K562 (cell line): ENCODE results near the gene ZBED4. TPM values are rescaled to one million over a fixed set of nuclear protein-coding genes. Genes with fewer than 3 reads are reported as not detected.

Source experiments
- ATAC-seq: fragments of 200-7000 bp; cut with Tn5 transposase; 3 replicates; pipeline ENCODE4 v1.9.1; 2020; ENCODE audit warnings: moderate library complexity
- BruUV-seq: library from RNA; stranded (reverse); fragments of 400-500 nt; replicated peaks from 2 replicates; lab custom pipeline; 2021; lab: Mats Ljungman, UMichigan
- CTCF ChIA-PET: fragments of 300-600 bp; formaldehyde crosslinking; extraction: SDS; loops from one replicate; lab custom pipeline; 2021; ENCODE audit warnings: low intra/inter-chr PET ratio; lab: Yijun Ruan, JAX
- POLR2A ChIA-PET: fragments of 300-600, 350-650 bp; sonication (Branson Sonifier 250); formaldehyde crosslinking; extraction: SDS; loops from one replicate; lab custom pipeline; 2021; ENCODE audit warnings: antibody characterized with exemption, inconsistent platforms; lab: Yijun Ruan, JAX
- DNase-seq, 4 experiments: peaks; one replicate each; pipeline versions ENCODE4 v3.0.0 to v3.0.0-alpha.2; 2011 to 2018; ENCODE audit warnings: low spot score in 3 of 4, mixed read lengths in 3 of 4; ENCODE audit errors: extremely low read depth in 1 of 4
- FAIRE-seq: peaks from 2 replicates; lab custom pipeline; 2011; peaks lifted over from hg19 to GRCh38; lab: Jason Lieb, UNC
- H2AFZ ChIP-seq: 2 replicates; pipeline ENCODE4 v1.6.0; 2011; ENCODE audit warnings: low read depth, low read length, control low read depth, inconsistent platforms
- H3K27ac ChIP-seq: fragments of 200-600 bp; 3 replicates; pipeline ENCODE4 v1.8.0; 2011; ENCODE audit warnings: low read depth, mild to moderate bottlenecking, control low read depth, inconsistent platforms, low read length, moderate library complexity, mixed read lengths; ENCODE audit errors: extremely low read depth
- H3K27me3 ChIP-seq, 2 experiments: fragments of 300-600 bp in 1 of 2; 2 replicates in 1 of 2; 3 replicates in 1 of 2; pipeline versions ENCODE4 v1.6.0 to v1.8.0; 2011; ENCODE audit warnings: inconsistent platforms in 2 of 2, low read length in 2 of 2, mild to moderate bottlenecking in 1 of 2, mixed read lengths in 1 of 2, moderate library complexity in 1 of 2; ENCODE audit not compliant: control insufficient read depth in 2 of 2, insufficient read depth in 2 of 2
- H3K36me3 ChIP-seq: fragments of 300-600 bp; 3 replicates; pipeline ENCODE4 v1.8.0; 2011; ENCODE audit warnings: mild to moderate bottlenecking, low read length, inconsistent platforms; ENCODE audit not compliant: control insufficient read depth, insufficient read depth
- H3K4me1 ChIP-seq, 2 experiments: fragments of 200-600 bp in 1 of 2; replicated peaks in 1 of 2; 2 replicates in 1 of 2; 3 replicates in 1 of 2; pipeline versions ENCODE4 v1.5.1 to v1.8.0; 2011; ENCODE audit warnings: inconsistent platforms in 2 of 2, low read length in 2 of 2, mild to moderate bottlenecking in 1 of 2, mixed read lengths in 1 of 2, moderate library complexity in 1 of 2; ENCODE audit not compliant: control insufficient read depth in 2 of 2, insufficient read depth in 2 of 2
- H3K4me2 ChIP-seq: 2 replicates; pipeline ENCODE4 v1.6.1; 2011; ENCODE audit warnings: low read length, control low read depth, inconsistent platforms, mixed read lengths; ENCODE audit not compliant: insufficient read depth
- H3K4me3 ChIP-seq: fragments of 200-600 bp; sonication (generic), shearing (Covaris generic); 2 replicates; pipeline ENCODE4 v1.5.1; 2016; ENCODE audit warnings: control low read depth, inconsistent platforms
- H3K79me2 ChIP-seq: fragments of 200-600 bp; 3 replicates; pipeline ENCODE4 v1.8.0; 2011; ENCODE audit warnings: low read length, inconsistent platforms; ENCODE audit not compliant: control insufficient read depth, insufficient read depth
- H3K9ac ChIP-seq, 2 experiments: 2 replicates each; pipeline versions ENCODE4 v1.6.0 to v1.6.1; 2011; ENCODE audit warnings: low read depth in 2 of 2, low read length in 2 of 2, control low read depth in 1 of 2, inconsistent platforms in 1 of 2, mild to moderate bottlenecking in 1 of 2, mixed read lengths in 1 of 2; ENCODE audit not compliant: insufficient read depth in 1 of 2
- H3K9me1 ChIP-seq: one replicate; pipeline ENCODE4 v1.6.0; 2011; ENCODE audit warnings: inconsistent platforms, mild to moderate bottlenecking, low read length, moderate library complexity; ENCODE audit not compliant: control insufficient read depth, insufficient read depth
- H3K9me3 ChIP-seq: replicated peaks from 2 replicates; pipeline ENCODE4 v1.5.1; 2011; ENCODE audit warnings: low read depth, low read length, inconsistent platforms; ENCODE audit not compliant: control insufficient read depth, insufficient read depth
- H4K20me1 ChIP-seq: replicated peaks from 2 replicates; pipeline ENCODE4 v1.6.1; 2011; ENCODE audit warnings: low read length, inconsistent platforms, mixed read lengths; ENCODE audit not compliant: control insufficient read depth, insufficient read depth
- CBX2 ChIP-seq: fragments of 200-600 bp; sonication (generic); IDR thresholded peaks from one replicate; pipeline ENCODE4 v1.6.1; 2012; ENCODE audit warnings: mild to moderate bottlenecking, low read length, inconsistent platforms; ENCODE audit not compliant: insufficient read depth, poor library complexity, severe bottlenecking
- FOXP1 ChIP-seq: sonication (generic); formaldehyde crosslinking; IDR thresholded peaks from 2 replicates; pipeline ENCODE4 v1.8.0; 2022; ENCODE audit warnings: mild to moderate bottlenecking, missing genetic modification reagents
- GTF2F1 ChIP-seq: IDR thresholded peaks from 2 replicates; pipeline ENCODE4 v1.6.1; 2011; ENCODE audit warnings: low read depth, low read length, improper control_type of control experiment
- MEIS2 ChIP-seq: fragments of 450-650 bp; IDR thresholded peaks from 2 replicates; pipeline ENCODE4 v1.6.1; 2014; ENCODE audit warnings: mild to moderate bottlenecking; ENCODE audit not compliant: partially characterized antibody
- YY1 ChIP-seq, 3 experiments: IDR thresholded peaks; 2 replicates each; pipeline ENCODE4 v1.6.1; 2011; ENCODE audit warnings: low read length in 2 of 3, mild to moderate bottlenecking in 2 of 3, moderate library complexity in 2 of 3, borderline replicate concordance in 1 of 3, control low read depth in 1 of 3, low read depth in 1 of 3; ENCODE audit not compliant: insufficient read depth in 3 of 3, insufficient replicate concordance in 2 of 3, control insufficient read depth in 1 of 3, insufficient read length in 1 of 3; ENCODE audit errors: extremely low read depth in 1 of 3
- ZBTB33 ChIP-seq: sonication (generic); formaldehyde crosslinking; IDR thresholded peaks from 2 replicates; pipeline ENCODE4 v1.8.1; 2023; ENCODE audit warnings: mild to moderate bottlenecking, missing genetic modification reagents
- ZBTB7A ChIP-seq: IDR thresholded peaks from 2 replicates; pipeline ENCODE4 v1.6.1; 2011; ENCODE audit warnings: low read depth, mild to moderate bottlenecking, low read length, moderate library complexity, borderline replicate concordance; ENCODE audit not compliant: control insufficient read depth
- ZFPM2 ChIP-seq: fragments of 250-450 bp; sonication (Bioruptor Pico); IDR thresholded peaks from 2 replicates; pipeline ENCODE4 v1.5.1; 2022; ENCODE audit warnings: mild to moderate bottlenecking
- WGBS: fragments of 100-300 bp; shearing (Covaris generic); methylation state at CpG from one replicate; pipeline ENCODE4 v1.1.6; 2016; ENCODE audit warnings: low coverage, mixed read lengths; ENCODE audit not compliant: insufficient coverage; ENCODE audit errors: missing lambda C conversion rate; 5-methylcytosine and 5-hydroxymethylcytosine counted together
- in situ Hi-C: fragments of 300-500 bp; cut with MboI; formaldehyde crosslinking; loops from 4 replicates; pipeline ENCODE4 v1.15.0; 2018; ENCODE audit warnings: inconsistent platforms, mixed read lengths
- intact Hi-C: fragments of 100-400 bp; cut with micrococcal nuclease; formaldehyde crosslinking; loops from 2 replicates; pipeline ENCODE4 v1.14.2; 2022
- polyA plus RNA-seq, 8 experiments: library from polyadenylated mRNA; depleted of rRNA in 4 of 8; stranded (reverse) in 5 of 8; unstranded in 3 of 8; fragments of >200 nt; fragmentation: Nextera tagmentation in 2 of 8; fragmentation: Illumina TruSeq in 1 of 8; extraction: Ambion mirVana in 2 of 8; extraction: Trizol in 1 of 8; gene quantifications; 2 replicates each; pipeline versions ENCODE4 v1.2.1 to v1.2.3, GENCODE V29; 2011 to 2014; ENCODE audit warnings: inconsistent platforms in 1 of 8, missing spikeins in 1 of 8
- total RNA-seq, 7 experiments: library from RNA; depleted of rRNA in 6 of 7; stranded (reverse); fragments of >200 nt in 6 of 7; fragmentation: Illumina TruSeq in 2 of 7; extraction: Trizol in 2 of 7; gene quantifications; 2 replicates each; pipeline versions ENCODE4 v1.2.1 to v1.2.3, GENCODE V29; 2011 to 2021; ENCODE audit warnings: low replicate concordance in 1 of 7

Gene ZBED4
- total and polyA plus RNA-seq, 9 of the 15 experiments (the other 6 are each of a cell fraction or from before 2014, with no cell fraction given): 1.5 to 16.8 (median 7.4) TPM

GRCh38 chr22:49852898-49853894 lies at the start of gene ZBED4 (continued):
- TF ChIP-seq ZBTB33 (CRISPR knock-in tag) (0 out of 2 replicates have a peak, but pooled peaks have one; percentile 21), YY1 (IDR thresholded peaks at IDR 0.05; ENCODE audit: borderline replicate concordance in 1 of 3, control insufficient read depth in 1 of 3, extremely low read depth in 1 of 3, insufficient read depth in 3 of 3, insufficient read length in 1 of 3, insufficient replicate concordance in 2 of 3, low read depth in 1 of 3, low read length in 2 of 3) (peak in 1 of 3 experiments; percentile 19), MEIS2 (peak; percentile 72), ZBTB7A (peak; percentile 80; the same call in 1 of the 2 replicates)

GRCh38 chr22:49807129-49807528 lies 46.5 kb upstream of the ZBED4 start:
- Histone ChIP-seq H2AFZ (no peak overlapping the region), H3K4me3 (no peak overlapping the region), H3K9me1 (no peaks in the 10 kb centered on the region), H4K20me1 (no peaks in the 10 kb centered on the region; the same call in 1 of the 2 replicates), H3K9me3 (no peaks in the 10 kb centered on the region), H3K9ac (peak overlapping the region in 1 of 2 experiments; percentile 63; a peak in 2 of 4 replicates), H3K79me2 (peaks cover 95% of the 10 kb centered on the region), H3K27me3 (no peaks in the 10 kb centered on the region), H3K4me1 (peaks cover 34 to 43% of the 10 kb centered on the region in 2 experiments), H3K4me2 (peak overlapping the region; percentile 81; the same call in 1 of the 2 replicates), H3K36me3 (peaks cover 21% of the 10 kb centered on the region), H3K27ac (peak overlapping the region; percentile 97)
- DNase-seq (no peak), FAIRE-seq (no peak), ATAC-seq (no peak)
- no TSS peak for BruUV-seq
- POLR2A ChIA-PET: no interaction called here
- no peak for TF ChIP-seq ZFPM2 (CRISPR knock-in tag)
- TF ChIP-seq FOXP1 (CRISPR knock-in tag): no peak
- no peak for TF ChIP-seq CBX2
- TF ChIP-seq GTF2F1: no peak
- CTCF ChIA-PET: no interaction called here
- intact Hi-C loops: no loop called here
- WGBS: 96% methylated on average over 8 of the region's 8 CpGs
- in situ Hi-C loops: no loop called here
